NB4 (cell line): ENCODE measurements around the gene DHX58.

Experiments
- DNase-seq: peaks from one replicate; pipeline ENCODE4 v3.0.0; 2010; ENCODE audit warnings: low read depth
- H3K4me3 ChIP-seq: one replicate; pipeline ENCODE4 v1.5.1; 2011; ENCODE audit warnings: mild to moderate bottlenecking, low read depth, low read length, moderate library complexity
- MAX ChIP-seq: IDR thresholded peaks from 2 replicates; pipeline ENCODE4 v1.6.1; 2011; ENCODE audit warnings: low read depth, low read length
- MYC ChIP-seq: IDR thresholded peaks from 2 replicates; pipeline ENCODE4 v1.6.1; 2011; ENCODE audit warnings: low read depth, low read length
- POLR2A ChIP-seq: IDR thresholded peaks from 2 replicates; pipeline ENCODE4 v1.6.1; 2011; ENCODE audit warnings: mild to moderate bottlenecking; ENCODE audit not compliant: insufficient read length; ENCODE audit errors: extremely low read depth
- TF ChIP-seq, protein P1 (sequence below): IDR thresholded peaks from one replicate; pipeline ENCODE4 v1.5.1; 2012; ENCODE audit warnings: low read depth, low read length

DHX58 gene

DNA sequence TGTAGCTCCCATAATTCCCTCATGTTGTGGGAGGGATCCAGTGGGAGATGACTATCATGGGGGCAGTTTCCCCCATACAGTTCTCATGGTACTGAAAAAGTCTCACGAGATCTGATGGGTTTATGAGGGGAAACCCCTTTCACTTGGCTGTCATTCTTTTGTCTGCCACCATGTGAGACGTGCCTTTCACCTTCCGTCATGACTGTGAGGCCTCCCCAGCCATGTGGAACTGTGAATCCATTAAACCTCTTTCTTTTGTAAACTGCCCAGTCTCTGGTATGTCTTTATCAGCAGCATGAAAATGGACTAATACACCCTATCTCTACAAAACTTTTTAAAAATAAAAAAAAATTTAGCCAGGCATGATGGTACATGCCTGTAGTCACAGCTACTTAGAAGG, 55.9 kb downstream of the DHX58 start:
- no peak overlapping the region for H3K4me3 ChIP-seq
- no peak for DNase-seq
- no peak for TF ChIP-seq MAX
- no peak for TF ChIP-seq MYC
- TF ChIP-seq, protein P1, sequence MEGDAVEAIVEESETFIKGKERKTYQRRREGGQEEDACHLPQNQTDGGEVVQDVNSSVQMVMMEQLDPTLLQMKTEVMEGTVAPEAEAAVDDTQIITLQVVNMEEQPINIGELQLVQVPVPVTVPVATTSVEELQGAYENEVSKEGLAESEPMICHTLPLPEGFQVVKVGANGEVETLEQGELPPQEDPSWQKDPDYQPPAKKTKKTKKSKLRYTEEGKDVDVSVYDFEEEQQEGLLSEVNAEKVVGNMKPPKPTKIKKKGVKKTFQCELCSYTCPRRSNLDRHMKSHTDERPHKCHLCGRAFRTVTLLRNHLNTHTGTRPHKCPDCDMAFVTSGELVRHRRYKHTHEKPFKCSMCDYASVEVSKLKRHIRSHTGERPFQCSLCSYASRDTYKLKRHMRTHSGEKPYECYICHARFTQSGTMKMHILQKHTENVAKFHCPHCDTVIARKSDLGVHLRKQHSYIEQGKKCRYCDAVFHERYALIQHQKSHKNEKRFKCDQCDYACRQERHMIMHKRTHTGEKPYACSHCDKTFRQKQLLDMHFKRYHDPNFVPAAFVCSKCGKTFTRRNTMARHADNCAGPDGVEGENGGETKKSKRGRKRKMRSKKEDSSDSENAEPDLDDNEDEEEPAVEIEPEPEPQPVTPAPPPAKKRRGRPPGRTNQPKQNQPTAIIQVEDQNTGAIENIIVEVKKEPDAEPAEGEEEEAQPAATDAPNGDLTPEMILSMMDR: no peak
- TF ChIP-seq POLR2A: no peak

DNA sequence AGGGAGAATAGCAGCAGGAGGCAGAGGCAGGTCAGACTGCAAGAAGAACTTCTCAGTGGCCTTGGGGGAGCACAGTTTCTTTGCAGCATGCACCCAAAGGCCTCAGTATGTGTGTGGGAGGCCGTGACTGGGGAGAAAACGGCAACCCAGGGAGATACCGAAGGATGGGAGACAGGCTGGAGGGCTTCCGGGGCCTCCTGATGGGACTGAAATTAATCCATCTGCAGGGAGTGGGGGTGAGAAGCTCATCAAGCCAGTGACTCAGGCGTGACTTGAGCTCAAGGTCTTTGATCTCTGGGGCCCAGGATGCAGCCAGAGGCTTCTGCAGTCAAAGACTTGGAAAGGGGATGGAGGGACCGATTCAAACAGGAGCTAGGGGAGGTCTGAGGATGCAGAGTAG, 57.0 kb downstream of the DHX58 start:
- TF ChIP-seq, protein P1: no peak
- no peak for TF ChIP-seq MAX
- no peak for TF ChIP-seq POLR2A
- TF ChIP-seq MYC: no peak
- peak; percentile 45 for DNase-seq

DNA sequence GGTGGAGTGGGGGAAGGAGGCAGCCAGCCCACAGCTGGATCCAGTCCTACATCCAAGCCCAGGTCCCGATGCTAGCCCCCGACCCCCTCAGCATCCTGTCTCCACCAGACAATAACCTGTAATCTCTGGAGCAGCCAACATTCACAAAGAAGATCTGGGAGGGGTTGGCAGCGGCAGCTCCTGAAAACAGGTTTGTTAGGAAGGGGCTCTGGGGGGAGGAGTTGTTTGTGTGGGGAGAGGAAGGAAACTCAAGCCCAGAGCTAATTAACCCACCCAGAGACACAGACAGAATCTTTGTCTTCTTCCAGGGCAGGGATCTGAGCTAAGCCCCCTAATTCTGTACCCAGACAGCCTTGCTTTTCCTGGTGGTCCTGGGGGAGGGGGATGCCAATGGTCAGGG, 57.5 kb downstream of the DHX58 start:
- no peak for TF ChIP-seq POLR2A
- no peak for TF ChIP-seq MAX
- no peak for TF ChIP-seq MYC
- TF ChIP-seq, protein P1: no peak
- H3K4me3 ChIP-seq: no peak overlapping the region

More for the DNA sequence above, 57.0 kb downstream of the DHX58 start:
- no peak overlapping the region for H3K4me3 ChIP-seq

GRCh38 chr17:42053731-42054500, 58.6 kb downstream of the DHX58 start:
- no peak overlapping the region for H3K4me3 ChIP-seq
- TF ChIP-seq POLR2A: no peak
- no peak for TF ChIP-seq MAX
- TF ChIP-seq MYC: no peak
- TF ChIP-seq, protein P1: no peak
- no peak for DNase-seq

More for the DNA sequence above, 57.5 kb downstream of the DHX58 start:
- no peak for DNase-seq

GRCh38 chr17:42052346-42052877, 60.1 kb downstream of the DHX58 start:
- no peak for DNase-seq
- TF ChIP-seq MYC (no peak), MAX (no peak), POLR2A (no peak)
- TF ChIP-seq, protein P1: no peak
- H3K4me3 ChIP-seq: no peak overlapping the region
